GM12864 (cell line): ENCODE data around the gene ICAM5.

Experiments used
- DNase-seq: peaks from one replicate; pipeline ENCODE4 v3.0.0-alpha.2; 2011; ENCODE audit warnings: low read depth
- H3K4me3 ChIP-seq: 2 replicates; pipeline ENCODE4 v1.5.1; 2011; ENCODE audit warnings: mild to moderate bottlenecking, low read depth, low read length, control low read depth
- TF ChIP-seq, protein P1 (sequence below): IDR thresholded peaks from 2 replicates; pipeline ENCODE4 v1.5.1; 2011; ENCODE audit warnings: low read depth, mild to moderate bottlenecking, moderate library complexity, low read length, control low read depth, inconsistent platforms; ENCODE audit errors: missing control alignments

Gene ICAM5

DNA sequence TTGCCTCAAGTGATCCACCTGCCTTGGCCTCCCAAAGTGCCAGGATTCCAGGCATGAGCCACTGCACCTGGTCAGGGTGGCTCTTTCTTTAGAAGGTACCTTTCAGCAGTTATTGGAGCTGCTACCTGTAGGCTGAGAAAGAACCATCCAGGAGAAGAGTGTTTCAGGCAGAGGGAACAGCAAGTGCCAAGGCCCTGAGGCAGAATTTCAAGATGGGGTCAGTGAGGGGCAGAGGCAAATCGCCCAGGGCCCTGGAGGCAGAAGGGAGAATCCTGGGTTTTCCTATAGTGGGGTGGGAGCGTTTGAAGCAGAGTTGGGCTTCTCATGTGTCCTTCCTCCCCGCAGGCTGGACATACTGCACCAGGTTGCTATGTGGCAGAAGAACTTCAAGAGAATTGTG lies 35.5 kb upstream of the ICAM5 start:
- DNase-seq = no peak
- H3K4me3 ChIP-seq = no peak overlapping the region
- TF ChIP-seq, protein P1, sequence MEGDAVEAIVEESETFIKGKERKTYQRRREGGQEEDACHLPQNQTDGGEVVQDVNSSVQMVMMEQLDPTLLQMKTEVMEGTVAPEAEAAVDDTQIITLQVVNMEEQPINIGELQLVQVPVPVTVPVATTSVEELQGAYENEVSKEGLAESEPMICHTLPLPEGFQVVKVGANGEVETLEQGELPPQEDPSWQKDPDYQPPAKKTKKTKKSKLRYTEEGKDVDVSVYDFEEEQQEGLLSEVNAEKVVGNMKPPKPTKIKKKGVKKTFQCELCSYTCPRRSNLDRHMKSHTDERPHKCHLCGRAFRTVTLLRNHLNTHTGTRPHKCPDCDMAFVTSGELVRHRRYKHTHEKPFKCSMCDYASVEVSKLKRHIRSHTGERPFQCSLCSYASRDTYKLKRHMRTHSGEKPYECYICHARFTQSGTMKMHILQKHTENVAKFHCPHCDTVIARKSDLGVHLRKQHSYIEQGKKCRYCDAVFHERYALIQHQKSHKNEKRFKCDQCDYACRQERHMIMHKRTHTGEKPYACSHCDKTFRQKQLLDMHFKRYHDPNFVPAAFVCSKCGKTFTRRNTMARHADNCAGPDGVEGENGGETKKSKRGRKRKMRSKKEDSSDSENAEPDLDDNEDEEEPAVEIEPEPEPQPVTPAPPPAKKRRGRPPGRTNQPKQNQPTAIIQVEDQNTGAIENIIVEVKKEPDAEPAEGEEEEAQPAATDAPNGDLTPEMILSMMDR = no peak

DNA sequence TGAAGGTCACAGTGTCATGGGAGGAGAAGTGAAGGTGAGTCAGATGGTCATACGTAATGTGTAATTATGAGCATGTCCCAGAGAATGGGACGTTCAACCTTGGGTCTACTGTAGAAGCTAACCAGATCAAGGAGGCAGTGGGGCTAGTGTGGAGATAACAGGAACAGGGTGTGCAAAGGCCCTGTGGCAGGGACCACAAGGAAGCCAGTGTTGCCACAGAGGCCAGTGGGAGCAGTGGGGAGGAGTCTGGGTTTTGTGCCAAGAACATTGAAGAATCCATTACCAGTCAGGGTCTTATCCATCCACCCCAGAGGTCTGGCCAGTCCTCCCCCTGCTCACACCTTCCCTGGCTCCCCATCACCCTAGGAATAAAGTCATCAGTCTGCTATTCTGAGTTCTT lies 34.4 kb upstream of the ICAM5 start:
- TF ChIP-seq, protein P1 = no peak
- no peak for DNase-seq
- no peak overlapping the region for H3K4me3 ChIP-seq

DNA sequence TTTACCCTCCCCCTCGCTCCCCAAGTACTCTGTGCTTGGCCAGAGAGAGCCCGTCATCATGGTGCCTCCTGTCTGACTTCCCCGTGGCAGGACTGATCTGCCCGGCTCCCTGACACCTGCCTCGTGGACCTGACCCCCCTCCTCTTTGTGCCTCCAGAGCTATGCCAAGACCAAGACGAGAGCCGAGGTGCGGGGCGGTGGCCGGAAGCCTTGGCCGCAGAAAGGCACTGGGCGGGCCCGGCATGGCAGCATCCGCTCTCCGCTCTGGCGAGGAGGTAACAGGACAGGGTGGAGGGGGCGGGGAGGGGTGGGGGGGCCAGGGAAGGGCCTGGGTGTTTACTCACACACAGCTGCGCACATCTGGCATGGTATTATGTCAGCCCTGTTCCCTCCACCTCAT lies 33.2 kb upstream of the ICAM5 start:
- no peak for DNase-seq
- TF ChIP-seq, protein P1 = no peak
- H3K4me3 ChIP-seq = no peak overlapping the region

DNA sequence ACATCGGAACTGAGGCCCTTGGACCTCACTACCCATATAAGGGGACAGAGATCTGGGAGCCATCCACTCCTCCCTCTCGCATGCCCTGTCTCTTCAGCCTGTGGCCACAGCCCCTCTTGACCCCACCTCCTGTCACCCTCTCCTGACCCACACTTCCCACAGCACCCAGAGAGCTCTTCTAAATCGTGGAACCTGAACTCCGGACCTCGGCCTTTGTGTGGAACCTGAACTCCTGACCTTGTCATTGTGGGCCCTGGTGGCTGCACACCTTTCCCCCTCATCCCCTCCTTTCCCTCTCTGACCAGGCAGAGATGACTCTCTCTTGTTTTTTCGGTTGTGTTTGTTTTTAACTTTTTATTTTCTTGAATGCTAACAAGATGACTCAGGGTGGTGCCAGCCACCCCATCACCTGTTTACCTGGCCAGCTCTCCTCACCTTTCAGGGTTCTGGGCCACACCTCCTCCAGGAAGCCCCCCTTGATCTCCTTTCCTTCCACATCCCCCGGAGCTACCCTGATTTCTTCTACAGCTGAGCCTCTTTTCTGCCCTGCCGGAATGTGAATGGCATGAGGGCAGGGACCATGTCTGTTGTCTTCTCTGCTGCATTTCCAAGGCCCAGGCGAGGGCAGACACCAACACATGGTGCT lies 32.7 kb upstream of the ICAM5 start:
- no peak for DNase-seq
- TF ChIP-seq, protein P1 = no peak
- H3K4me3 ChIP-seq = no peak overlapping the region

DNA sequence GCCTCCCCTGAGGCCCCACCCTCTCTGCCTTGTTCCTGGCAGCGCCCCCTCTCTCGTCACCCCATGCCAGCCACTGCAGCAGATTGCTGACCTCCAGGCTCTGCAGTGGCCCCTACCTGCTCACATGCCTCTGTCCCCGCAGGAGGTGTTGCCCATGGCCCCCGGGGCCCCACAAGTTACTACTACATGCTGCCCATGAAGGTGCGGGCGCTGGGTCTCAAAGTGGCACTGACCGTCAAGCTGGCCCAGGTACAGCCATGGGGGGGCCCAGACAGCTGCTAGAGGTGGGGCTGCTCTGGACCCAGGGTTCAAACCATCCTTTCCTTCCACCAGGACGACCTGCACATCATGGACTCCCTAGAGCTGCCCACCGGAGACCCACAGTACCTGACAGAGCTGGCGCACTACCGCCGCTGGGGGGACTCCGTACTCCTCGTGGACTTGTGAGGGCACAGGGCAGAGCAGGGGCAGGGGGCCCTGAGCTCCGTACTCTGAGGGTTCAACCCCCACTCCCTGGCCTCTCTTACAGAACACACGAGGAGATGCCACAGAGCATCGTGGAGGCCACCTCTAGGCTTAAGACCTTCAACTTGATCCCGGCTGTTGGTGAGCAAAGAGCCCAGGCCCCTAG lies 31.6 kb upstream of the ICAM5 start:
- no peak for DNase-seq
- TF ChIP-seq, protein P1 = no peak
- no peak overlapping the region for H3K4me3 ChIP-seq

DNA sequence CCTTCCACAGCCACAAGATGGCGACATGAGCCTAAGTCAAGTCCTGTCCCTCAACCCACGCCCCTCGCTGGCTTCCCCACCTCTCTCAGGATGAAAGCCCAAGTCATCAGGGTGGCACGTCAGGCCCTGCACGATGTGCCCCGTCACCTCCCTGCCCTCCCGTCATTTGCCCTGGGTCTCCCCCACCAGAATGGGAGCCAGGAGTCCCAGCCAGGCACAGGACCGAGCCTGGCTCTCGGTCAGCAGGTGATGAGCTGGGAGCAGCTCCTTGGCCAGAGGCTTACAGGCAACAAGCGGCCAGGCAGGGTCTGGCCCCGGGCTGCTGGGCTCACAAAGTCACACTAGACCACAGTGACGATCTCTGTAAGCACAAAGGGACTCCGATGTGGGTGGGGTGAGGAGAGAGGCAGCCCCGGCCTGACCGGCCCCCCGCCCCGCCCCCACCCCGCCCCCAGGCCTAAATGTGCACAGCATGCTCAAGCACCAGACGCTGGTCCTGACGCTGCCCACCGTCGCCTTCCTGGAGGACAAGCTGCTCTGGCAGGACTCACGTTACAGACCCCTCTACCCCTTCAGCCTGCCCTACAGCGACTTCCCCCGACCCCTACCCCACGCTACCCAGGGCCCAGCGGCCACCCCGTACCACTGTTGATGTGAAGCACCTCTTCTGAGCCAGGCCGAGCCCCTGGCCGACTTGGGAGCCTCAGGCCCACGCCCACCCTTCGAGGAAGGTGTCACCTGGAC lies 30.4 kb upstream of the ICAM5 start:
- TF ChIP-seq, protein P1 = peak; percentile 86
- no peak overlapping the region for H3K4me3 ChIP-seq
- DNase-seq = peak; percentile 86
